DMS 273 treated with DMSO at 0.1 percent for 48 hours (cell line): Measurements from ENCODE around the gene TBX2.

Source experiments
- DNase-seq: peaks from one replicate; lab custom pipeline; 2025; lab: John Stamatoyannopoulos, UW

The TBX2 gene

DNA sequence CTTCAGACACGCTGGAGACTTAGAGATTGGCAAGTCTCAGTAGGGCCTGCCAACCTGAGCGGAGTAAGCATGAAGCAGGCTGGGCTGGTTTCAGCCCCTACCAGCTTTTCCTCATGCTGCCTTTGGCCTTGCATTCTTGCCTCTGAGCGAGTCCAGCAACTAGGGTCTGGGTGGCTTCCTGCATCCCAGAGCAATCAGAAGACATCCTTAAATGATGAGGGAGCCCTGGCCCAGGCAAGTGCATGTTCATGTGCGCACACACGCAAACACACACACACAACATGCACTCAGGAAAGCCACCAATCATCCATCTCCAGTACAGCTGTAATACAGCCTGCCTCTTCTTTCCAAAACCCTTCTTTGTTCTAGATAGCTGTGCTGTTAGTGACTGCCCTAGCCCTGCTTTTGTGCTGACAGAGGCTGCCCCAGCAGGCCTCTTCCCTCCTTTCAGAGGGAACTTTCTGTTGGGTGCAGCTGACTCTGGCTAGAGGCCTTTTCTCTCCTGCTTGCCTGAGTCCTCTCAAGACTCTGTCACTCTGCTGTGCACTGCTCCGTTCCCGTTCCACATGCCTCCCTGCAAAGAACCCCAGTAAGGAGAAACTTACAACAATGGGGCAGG, 30.7 kb upstream of the TBX2 start:
- no peak for DNase-seq

DNA sequence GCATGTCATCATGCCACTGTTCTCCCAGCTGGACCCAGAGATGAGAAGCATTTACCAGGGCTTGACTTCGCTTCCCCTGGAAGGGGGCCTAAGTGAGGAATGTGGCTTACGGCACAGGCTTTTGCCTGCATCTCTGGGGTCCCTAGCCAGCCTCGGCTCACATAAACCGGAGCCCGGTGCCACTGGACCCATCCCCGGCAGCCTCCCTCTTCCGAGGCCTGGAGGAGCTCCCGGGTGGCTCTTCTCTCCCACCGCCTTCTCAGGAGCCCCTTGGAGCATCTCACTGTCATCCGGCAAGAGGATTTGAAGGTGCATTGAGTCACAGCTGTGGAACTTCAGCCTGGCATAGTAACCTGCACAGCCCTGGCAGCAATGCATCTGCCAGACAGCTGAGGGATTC, 29.9 kb upstream of the TBX2 start:
- no peak for DNase-seq

DNA sequence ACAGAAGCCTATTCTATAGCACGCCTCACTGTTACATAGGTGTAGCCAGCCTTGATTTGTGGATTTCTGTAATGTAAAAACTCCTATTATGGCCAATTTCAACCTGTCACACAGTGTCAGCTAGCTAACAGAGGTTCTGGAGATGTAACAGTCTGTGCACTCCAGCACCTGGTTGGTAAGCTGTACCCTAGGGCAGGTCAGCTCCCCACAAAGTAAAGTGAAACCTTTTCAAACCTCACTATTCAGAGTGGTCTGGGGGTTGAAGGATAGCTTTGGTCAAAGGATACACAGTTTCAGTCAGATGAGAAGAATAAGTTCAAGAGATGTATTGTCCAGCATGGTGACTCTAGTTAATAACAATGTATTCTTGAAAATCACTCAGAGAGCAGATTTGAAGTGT, 28.5 kb upstream of the TBX2 start:
- no peak for DNase-seq

DNA sequence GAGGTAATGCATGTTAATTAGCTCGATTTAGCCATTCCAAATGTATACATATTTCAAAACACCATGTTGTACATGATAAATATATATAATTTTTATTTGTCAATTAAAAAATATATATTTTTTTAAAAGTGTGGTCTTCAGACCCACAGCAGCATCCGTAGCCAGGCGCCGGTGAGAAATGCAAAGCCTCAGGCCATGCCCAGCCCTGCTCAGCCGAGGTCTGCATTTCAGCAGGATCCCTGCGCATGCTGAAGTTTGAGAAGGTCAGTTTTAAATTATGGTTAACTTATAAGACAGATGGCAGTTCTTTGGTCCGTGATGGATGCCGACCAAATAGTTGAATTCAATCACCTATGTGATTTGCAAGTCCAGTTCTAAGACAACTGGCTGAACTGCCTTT, 28.0 kb upstream of the TBX2 start:
- DNase-seq = no peak

DNA sequence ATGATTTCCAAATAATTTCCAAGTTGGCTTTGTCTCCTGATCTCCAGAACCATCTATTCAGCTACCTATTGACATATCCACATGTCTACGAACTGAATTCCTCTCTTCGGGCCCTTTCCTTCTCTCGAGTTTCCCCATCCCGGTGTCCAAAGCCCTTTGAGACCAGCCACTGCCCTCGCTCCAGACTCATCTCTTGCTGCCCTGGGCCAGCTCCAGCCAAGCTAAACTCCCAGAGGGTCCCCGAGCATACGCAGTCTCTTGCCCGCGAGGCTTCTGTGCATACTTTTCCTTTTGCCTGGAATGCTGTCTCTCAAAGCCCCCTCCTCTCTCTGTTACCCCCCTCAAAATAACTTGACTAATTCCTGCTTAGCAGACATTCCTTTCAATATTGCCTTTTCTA, 27.2 kb upstream of the TBX2 start:
- DNase-seq = no peak

DNA sequence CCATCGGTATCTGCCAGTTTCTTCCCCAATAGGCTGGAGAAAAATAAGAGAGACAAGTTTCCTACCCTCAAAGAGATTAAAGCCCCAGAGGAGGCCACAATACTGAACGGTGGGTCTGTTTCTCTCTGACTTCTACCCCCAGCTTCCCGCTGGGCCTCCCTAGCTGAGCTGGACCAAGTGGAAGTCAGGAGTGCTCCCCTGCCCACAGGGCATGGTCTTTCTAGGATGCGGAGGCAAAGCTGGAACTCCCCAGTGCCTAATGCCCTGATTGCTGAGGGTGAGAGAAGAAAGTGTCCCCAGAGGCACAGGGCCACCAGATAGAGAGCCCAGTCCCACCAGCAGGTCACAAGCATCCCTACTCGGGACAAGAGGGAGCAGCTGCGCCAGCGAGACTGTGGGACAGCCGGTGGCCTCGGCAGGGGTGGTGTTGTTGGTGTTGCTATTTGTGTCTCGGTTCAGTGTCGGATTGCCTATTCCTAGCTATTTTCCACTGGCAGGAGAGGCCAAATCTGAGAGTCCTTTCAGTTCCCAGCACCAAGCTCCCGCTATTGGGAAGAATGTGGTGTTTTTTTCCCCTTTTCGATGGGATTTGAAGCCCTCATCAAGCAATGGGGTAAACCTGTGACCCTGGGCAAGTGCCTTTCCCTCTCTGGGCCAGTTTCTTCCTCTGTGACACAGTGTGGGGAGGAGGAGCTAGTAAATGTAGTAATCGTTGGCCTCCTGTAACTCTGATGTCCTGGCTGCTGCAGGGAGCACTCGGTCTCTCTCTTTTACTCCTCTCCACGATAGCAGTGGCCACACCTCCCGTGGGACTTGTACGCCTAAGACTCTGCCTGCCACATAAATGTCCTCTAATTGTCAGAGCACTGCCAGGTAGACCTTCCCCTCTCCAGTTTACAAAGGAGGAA, 22.5 kb upstream of the TBX2 start:
- no peak for DNase-seq

DNA sequence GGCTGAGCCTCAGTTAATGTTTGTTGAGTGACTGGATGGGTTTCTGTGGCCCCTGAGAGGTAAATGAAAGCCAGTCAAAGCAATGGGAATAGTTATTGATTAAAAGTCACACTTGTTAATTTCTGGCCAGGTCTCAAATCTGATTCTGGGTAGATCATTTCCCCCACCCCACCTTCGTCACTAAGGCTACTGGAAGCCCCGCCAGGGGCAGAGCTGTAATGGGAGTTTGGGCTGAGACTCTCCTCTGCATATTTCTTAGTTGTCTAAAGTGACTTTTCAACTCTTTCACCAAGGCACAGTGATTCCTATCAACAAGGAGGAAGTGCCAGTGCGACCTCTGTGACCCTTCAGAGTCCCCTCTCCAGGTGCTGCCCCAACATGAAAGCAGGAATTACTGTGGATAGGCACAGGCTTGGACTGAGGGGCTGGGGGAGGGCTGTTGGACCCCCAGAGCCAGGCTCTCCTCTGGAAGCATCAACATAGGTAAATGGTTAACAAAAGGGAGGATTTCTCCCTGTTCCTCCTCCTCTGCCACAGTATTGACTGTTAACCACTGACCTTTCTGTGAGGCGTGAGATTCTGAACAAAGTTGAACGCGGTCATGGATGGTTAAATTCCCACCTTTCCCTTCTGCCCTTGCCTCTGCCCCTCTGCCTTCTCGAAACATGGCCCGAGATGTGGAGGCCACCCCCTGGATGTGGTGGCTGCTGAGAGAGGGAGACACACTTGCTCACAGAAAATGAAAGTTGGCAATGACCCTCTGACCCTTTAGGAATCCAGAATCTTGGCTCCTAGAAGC, 20.8 kb upstream of the TBX2 start:
- no peak for DNase-seq

DNA sequence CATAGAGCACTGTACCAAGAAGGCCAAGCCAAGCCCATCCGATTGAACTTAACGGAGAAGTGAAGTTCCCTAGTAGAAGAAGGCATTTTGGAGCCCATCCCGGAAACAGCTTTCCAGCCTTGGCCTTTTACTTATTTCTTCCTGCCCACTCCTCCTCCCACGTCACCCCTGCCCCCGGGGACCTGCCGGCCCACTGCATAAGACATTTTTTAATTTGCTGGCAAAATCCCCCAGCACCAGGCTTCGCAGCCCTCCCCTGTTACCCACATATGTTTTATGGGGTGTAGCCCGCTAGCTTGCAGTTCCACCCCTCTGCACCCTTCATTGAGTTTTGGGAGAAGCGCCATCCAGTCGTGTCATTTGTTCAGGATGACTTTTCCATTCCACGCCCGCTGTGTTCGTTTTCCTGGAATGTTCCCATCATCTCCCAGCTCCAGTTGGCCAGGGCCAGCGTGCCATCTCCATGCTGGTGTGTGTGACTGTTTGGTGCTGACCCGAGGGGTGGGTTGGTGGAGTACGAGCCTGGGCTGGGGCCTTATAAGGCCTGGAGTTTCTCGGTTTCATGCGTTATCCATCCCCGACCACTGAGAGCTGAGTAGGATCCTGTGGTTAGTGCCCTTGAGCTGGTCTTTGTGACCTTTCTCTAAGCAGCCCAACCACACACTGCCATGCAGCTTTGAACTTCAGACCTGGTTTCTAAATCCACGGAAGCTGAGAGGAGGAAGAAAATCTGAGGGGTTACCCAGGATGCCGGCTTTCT, 20.0 kb upstream of the TBX2 start:
- DNase-seq = no peak

DNA sequence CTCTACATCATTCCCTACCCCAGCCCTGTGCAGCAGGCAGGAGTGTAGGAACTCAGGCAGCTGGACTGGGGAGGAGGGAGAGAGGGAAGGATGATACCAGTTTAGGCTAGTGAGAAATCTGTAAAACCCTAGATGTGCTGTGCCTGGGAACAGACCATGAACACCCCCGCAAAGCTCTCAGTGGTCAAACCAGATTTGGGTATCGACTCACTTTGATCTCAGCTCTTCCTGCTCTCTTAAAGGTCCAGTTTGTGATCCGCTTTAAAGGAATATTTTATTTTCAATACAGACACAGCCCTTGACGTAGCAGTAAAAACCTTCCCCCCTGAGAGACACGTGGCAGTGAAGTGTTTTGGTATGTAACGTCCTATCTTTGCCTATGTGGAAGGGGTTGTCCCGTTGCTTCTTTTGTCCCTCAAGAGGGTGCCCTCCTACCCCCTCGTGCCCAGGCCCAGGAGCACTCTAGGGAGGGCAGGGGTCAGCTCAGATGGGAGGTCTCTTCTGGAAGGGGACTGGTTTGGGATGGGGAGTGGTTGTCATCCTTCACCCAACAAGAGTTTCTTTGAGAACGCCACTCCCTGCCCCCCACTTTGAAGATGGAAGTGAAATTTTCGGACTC, 19.3 kb upstream of the TBX2 start:
- DNase-seq = no peak

DNA sequence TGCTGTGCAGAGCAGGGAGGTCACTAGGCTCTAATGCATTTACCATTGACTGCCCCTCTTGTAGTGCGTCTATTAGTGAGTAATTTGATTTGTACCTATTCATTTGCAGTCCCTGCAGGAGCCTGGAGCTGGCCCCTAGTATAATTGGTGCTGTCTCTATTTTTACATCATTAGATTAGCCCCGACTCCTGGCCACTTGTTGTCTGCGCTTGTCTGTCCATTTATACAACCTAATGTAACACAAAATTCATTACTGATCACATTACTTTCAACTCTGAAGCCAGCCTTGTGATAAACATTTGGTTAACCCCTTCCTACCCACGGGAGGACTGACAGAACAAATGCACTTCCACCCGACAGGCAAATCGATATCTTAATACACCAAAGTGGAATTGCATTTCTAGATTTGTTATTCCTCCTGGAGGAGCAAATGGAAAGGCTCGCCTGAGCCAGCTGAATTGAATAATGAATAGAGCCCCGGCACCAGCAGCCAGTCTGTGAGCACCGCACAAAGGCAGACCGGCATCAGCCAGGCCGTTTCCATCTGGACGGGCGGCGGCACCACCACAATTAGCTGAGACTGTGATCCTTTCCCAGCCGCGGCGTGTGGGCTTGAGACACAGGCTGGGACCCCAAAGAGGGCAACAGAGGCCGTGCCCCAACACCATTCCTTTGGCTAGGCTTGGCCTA, 18.7 kb upstream of the TBX2 start:
- DNase-seq = no peak

DNA sequence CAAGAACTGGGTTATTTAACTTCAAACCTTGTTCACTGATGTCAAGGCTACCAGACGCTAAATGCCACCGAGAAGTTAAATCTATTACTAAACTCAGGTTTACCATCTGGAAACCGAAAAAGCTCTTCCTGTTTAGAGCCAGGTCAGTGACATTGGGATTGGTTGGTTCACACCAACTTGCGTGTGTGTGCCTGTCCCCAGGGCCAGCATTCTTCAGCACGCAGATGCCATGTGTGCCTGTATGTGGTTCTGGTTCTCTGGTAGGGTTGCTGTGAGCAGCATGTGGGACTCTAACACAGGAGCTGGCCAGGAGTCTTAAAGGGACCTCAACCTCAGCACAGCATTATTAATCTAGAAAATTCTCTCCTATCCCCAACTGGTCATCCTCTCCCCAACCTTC, 18.1 kb upstream of the TBX2 start:
- DNase-seq = no peak

DNA sequence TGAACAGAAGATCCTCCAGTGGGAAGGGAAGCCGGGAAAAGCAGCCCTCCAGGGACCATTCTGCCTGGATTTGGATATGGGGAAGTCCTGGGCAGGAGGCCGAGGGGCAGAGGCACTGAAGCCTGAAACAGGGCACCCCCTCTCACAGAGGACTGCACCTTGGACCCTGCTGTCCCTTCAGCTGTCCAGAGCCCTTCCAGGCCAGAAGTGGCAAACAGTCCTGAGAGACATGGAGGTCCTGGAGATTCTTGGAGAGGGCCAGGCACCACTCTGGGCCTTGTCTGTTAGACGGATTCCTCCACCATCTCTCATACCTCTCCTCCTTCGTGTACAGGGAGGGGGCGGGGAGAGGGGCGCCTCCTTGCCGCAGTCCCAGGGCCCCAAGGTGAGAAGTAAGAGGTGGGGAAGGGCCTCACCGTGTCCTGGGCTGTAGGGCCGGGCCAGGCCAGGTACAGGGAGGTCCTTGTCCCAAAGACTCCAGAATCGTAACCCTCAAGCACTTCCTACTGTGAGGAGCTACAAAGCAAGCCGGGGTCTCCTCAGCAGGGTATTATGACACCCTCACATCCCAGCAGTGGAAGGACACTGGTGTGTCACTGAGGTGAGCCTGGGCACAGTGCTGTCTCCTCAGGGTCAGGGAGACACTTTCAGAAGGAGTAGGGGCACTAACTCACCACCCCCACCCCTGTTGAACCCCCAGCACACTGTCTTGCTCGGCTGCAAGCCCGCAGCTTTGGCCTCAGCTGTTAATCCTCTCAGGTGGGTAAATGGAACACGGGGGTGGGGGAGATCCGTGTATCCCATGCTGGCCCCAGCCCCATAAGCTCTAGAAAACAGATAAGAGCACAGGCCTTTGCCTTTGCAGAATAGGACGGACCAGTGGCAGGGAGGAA, 16.6 kb upstream of the TBX2 start:
- no peak for DNase-seq

DNA sequence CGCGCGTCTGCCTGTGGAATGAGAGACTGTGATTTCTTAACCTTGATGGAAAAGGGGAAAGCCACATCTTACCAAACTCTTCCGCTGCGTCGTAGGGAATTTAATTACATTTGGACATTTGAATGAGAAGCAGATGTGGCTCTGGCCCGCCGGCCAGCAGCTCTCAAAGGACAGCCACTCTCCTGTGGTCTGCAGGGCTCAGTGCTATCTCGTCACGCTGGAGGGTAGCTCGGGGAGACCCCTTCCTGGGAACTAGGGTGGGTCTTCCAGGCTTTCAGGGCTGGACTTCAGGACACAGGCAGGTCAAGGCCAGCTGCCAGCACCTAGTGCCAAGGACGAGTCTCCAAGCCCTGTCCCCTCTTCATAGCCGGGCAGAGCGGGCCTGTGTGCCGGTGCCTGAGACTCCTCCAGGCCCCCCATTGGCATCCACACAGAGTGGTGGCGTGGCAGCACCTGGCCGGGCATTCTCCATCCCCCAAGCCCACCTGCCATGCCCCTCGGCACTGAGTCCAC, 15.9 kb upstream of the TBX2 start:
- no peak for DNase-seq

DNA sequence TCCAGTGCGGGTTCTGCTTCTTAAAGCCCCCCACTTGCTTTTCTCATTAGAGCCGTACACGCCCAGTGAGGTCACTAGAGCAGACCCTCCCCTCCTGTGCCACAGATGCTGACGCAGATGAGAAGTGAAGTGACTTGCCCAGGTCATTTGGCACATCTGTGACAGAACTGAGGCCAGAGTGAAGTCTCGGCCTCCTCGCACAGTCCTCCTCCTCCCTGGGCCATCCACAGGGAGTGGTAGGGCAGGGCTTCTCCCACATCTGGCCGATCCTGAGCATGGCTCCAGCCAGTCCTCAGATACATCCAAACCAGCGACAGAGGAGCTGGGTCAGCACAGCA, 15.3 kb upstream of the TBX2 start:
- DNase-seq = no peak

DNA sequence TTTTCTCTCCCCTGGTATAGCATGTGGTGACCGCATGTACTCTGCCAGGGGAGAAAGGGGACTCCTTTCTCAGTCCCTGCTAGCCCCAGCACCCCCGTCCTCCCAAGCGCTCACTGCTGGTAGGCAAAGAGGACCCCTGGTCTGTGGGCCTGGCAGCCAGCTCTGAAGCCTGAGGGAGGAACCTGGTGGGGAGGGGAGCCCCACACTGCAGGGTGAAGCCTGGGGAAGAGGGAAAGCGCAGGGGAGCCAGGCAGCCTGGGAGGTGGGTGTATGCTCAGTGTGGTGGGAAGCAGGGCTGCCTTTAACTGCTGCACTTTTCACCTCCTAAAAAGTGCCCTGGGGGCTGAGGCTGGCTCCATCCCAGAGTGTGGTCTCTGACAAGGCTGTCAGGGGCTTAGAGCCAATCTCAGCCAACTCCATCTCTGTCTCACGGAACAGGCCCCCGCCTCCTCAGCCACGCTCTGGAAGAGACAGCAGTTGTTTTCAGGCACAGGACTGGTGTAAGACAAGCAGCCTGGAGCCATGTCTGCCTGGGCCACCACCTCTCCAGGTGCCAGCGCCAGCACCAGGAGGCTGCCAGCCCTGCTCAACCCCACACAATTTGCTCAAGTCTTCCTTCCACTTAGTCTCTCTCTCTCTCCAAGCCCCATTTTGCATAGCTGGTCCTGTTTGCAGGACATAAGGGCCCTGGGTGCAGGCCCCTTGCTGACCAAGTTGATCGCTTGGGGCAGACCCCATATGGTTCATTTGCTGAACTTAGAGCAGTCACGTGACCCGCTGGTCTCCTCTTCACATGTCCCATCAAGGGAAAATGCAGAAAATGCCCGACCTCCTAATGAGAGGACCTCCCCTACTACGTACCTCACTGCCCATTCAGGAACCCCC, 14.7 kb upstream of the TBX2 start:
- DNase-seq = no peak

DNA sequence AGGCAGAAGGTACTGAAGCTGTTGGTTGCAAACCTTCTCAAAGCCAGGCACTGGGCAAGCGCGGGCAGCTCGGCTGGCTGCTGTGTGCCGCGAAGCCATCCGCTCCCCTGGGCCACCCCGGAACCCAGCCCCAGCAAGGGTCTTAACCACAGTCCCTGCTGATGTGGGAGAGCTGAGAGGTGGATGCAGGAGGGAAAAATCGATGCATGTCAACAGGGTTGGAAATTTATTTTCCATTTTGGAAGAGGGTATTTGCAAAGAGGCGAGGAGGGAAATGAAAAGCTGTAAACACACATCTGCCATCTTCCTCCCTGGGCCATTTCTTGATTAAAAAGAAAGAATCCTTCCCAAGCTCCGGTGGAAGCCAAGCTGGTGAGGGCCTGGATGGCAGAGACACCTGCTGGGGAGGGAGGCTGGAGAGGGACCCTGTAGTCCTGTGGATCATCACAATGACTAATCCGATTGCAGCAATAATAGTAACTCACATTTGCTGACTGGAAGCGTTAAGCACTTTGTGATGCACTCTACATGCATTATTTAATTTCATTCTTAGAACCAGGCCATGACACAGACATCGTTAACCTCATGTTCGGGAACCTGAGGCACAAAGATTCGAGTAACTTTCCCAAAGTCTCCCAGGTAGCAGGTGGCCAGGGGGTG, 13.9 kb upstream of the TBX2 start:
- DNase-seq = no peak

DNA sequence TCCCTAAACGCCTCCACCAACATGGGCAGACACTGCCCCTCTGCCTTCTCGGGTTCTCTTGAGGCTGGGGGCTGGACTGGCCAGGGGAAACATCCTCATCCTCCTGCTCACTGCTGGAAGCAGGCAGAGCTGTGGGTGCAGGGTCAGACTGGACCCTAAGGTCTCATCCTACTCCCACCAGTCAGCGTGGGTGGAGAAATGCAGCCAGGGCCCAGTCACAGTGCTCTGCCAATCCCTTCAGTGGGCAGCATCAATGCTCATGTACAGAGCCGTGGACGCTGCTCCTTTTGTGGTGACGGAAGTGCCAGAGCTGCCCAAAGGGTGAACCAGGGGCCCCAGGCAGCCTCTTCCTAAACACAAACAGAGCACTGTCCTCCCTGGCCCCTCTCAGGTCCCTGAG, 13.4 kb upstream of the TBX2 start:
- DNase-seq = no peak

DNA sequence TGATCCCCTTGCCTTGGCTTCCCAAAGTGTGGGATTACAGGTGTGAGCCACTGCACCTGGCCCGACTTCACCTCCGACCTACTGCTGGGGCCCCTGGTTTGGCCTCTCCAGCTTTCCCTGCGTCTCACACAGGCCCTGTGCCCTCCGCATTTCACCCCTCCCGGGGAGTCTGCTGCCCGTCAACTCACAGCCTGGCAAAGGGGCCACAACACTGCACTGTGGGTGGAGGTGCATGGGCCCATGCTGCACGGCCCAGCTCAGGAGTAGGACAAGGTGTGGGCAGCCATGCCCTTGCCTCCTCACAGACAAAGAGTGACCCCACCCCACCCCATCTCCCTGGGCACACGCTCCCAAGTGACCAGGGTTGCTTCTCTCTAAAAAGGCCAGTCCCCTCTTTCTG, 12.6 kb upstream of the TBX2 start:
- no peak for DNase-seq
